Measurements from ENCODE around the gene HOXA2.

Gene HOXA2

DNA sequence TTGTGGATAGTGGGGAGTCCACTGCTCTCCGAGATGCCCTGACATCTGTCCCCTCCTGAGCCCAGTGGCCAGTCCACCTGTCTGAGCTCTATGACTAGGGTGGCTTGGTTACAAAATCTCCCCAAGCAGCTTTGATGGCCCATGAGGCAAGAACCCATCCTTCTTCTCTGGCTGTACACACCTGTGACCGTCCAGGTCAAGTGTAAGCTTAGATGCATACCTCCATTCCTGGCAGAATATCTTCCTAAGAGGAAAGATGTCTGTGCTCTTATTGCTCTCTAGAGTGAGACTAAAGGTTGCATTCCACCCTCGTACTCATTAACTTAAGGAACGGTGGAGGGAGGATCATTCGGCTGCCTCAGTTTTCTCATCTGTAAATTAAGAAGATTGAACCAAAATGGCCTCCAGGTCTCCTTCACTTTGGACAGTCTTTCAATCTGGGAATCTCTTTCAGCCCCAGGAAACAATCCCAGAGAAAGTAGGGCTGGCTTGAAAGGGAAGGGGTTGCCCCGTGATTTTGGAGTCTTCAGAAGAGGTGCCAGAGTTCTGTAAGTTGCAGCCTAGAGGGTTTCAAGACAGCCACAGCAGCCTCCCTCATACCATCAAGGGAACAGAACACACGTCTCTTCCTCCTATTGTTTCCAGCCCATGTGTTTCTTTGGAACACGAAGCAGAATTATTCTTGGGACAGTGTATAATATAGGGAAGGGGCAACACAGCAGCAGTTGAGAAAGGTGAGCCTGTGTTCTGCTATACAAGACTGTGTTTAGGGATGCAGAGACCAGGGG is 22.6 kb upstream of the HOXA2 start:
- DNase-seq, result no peak

DNA sequence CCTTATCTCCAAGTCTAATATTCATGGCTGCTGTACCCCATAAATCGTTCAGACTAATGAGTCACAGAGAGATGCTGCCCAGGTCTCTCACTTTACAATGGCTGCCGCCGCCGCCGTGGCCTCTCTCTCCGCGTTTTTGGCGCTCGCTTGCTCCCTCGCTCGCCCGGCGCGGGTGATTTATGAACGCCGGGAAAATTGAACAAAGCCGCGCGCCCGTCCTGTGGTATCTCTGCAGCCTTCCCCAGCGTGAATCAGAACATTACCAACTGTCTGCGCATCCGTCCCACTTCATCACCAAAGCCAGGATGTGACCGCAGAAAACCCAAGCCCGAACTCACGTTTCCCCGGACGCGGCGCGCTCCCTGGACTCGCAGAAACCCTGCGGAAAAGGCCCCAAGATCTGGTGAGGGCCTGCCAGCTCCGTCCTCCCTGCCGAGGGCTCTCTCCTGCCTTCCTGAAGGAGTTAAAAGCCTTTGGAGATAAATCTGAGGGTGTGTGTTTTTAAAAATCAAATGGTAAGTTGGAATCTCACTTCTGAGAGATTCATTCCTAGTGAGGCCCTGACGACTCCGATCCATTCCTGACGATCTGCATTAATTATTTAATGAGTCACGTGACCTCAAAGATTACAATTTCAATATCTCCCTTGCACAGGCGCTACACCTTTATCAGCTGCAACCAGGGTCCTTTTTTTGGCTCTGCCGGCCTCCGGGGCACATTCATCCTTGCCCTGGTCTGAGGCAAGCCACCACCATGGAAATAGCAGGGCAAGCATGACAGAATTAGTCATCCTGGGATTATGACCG is 21.8 kb upstream of the HOXA2 start:
- no peak for DNase-seq

DNA sequence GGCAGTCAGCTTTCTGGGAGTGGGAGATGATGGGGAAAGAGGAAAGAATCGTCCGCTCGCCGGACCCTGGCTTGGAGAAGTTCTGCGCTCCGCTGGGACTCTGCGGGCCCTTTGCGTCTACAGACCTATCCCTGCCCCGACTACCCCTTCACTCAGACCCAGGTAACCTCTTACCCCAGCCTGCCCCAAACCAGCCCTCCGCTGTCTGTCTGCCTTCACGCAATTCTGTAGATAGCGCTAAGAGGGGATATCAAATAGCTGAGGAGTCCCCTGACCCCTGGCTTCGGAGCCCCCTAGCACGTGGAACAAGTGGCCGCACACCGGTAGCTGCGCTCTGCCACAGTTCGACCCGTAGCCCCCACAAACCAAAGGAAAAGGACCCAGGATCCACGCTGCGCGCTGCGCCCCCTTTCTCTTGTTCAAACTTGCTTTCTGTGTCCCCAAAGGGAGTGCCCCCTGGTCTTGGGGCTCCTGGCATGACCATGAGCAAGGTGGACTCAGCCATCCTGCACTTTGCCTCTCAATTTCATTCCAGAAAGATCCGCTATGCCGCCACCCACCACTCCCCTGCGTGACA is 21.1 kb upstream of the HOXA2 start:
- DNase-seq, result no peak

DNA sequence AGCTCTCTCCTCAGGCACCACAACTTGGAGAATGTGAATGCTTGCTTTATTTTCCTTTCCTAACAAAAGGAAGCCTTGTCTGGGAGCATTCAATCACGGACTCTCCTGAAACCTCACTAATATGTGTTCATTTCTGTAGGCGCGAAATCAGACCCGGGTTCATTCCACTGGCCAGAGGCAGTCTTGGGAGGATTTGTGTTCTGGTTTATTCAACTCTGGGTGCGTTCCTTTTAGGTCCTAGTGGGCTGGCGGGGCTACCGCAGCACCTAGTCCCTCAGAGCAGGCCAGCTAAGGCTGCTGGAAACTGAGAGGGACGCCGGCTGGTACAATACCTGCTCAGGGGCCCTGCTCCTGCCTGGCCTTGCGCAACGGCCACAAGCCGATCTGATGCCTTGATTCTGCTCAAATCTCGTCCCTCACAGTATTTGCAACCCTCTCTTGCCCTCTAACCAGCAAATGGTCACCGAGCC is 20.6 kb upstream of the HOXA2 start:
- no peak for DNase-seq

DNA sequence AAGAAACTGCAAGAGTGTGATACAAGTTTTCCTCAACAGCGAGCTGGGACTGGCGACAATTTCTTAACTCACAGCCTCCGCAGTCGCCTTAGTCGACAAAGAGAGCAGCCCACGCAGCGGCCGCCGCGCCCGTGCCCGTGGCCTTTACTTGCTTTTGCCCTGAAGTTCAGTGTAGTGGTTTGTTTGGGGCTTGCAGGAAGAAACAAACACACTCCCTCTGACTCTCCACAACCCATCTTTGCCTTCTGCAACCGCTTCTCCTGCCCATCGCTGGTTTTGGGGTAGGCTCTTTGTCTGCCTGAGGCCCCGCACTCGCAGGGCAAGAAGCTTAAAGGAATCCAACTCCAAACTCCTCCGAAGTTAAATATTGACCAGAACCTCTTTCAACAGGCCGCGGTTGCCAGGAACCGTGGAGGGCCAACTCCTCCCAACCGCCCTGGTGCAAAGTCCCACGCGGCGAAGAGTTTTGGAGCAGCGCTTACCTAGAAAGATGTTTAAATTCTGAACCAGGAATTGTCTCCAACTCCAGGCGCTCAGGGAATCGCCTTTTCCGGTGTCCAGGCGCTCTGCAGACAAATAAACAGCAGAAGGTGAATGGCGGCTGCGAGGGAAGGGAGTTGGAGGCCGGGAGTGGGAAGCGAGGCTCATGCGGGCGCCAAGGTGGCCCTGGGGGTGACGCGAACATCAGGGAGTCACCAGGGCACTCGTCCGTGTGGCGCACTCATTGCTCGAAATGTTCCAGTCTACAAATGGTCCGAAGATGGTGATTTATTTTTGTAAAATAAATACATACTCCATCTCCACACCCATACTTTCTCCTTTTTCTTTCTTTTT is 19.8 kb upstream of the HOXA2 start:
- DNase-seq, result no peak

DNA sequence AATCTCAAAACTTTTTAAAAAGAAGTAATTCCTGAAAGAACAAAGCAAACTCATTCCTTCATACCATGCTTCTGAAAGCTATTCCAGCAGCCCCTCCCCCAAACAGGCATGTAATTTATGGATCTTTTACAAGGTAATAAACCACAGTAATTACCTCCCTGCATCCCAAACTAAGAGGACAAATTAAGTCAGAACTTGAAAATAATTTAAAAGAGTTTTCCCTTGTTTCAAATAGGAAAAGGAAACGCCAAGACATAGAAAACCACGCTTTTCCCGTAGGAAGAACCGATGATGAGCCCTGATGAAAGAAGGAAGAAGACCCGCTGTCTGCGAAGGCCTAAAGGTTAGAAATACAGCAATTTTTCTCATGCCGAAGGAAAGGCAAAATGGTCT is 19.2 kb upstream of the HOXA2 start:
- no peak for DNase-seq

DNA sequence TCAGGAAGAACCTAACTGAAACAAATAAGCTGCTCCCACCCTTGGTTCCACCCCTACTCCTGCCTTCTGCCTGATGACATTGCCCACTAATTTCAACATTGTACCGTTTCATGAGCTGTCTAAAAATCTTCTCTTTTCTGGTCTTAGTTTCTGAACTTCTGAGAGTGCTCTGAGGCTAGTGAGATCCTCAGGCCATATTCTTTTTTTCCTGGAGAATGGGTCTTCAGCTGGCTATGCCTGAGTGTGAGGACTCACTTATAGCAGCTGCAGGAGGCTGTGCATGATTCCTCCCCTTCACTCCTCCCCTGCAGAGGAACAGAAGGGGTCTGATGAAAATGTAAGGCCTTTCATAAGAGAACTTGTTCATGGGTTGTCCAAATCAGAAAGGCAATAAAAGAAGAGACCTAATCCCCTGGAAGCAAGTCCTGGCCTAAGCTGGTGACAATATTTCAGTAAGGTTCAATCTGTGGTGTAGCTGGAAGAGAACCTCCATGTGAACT is 17.0 kb upstream of the HOXA2 start:
- DNase-seq, result no peak

DNA sequence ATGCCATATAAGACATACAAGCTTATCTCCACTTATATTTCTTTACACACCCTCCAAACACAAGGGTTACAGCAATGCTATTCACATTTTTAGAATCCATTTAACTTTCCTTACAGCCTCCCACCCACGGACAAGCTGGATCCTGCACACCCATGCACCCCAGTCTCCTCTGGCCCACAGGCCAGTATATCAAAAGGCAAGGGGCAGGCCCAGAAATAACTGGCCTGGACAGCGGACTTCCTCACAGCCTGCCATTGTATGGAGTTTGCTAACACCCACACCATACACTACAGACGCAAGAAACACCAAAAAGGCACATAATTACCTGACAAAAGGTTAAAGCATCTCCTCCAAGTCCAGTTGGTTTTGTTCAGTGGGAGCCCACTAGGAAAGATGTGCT is 16.1 kb upstream of the HOXA2 start:
- no peak for DNase-seq

DNA sequence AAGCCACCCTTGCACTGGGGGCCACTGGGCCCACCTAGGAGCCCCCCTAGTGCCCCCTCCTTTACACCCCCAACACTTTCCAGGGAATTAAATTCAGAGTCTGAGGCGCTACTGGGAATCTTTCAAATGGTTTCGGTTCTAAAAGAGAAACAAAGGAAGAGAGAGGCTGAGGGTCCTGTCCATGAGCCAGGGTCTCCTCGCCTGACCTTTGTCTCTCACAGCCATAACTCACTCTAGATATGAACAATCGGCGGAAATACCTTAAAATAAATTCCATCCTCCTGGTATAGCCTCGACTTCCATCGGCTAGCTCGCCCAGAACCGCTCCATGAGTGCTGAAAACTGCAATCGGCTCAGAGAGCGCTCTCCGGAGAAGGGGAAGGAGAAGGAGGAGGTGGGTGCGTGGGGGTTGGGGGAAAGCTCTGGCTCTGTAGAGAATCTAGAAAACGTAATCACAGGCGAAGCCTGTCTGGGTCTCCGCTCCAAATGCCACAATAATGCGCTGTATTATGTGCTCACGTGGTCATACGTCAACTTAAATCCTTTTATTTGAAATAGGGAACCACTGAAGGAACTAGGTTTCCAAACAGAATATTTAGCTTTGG is 15.5 kb upstream of the HOXA2 start:
- no peak for DNase-seq

DNA sequence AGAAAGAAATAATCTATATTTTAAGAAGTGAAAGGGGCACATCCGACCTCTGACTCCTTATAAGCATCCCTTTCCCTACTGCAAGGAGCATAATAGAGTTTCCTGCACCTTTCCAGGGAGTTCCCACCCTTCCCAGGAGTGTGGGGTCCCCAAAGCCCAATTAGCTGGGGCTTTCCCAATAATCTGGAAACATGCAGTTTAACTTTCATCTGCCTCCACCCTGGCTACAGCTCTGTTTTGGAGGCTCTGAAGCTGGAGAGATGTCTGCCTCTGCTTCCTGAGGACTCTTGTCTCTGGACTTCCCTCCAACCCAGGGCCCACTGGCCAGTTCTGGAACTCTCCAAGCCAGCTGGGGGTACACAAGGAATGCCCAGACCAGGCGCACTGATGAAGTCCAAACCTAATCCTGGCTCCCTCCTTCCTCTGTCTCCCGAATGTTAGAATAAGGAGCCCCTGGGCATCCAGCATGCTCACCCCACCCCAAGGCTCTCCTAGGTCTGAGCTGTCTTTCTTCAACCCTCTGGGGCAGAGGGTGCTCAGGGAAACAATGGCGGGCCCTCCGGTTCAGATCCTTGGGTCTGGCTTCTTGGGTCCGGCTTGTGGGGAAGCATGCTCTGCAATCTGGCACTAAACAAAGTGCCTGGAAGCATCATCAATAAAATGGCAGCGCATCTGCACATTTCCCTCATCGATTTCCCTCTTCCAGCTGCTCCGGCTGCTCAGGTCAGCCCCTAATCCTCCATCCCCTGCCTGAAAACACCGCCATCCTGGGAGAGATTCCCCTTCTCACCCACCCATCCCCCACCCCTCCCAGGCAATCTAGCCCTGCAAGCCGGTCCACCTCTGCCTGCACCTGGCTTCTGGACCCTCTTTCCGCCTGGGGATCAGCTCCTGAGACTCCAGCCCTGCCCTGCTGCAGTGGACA is 14.7 kb upstream of the HOXA2 start:
- no peak for DNase-seq

DNA sequence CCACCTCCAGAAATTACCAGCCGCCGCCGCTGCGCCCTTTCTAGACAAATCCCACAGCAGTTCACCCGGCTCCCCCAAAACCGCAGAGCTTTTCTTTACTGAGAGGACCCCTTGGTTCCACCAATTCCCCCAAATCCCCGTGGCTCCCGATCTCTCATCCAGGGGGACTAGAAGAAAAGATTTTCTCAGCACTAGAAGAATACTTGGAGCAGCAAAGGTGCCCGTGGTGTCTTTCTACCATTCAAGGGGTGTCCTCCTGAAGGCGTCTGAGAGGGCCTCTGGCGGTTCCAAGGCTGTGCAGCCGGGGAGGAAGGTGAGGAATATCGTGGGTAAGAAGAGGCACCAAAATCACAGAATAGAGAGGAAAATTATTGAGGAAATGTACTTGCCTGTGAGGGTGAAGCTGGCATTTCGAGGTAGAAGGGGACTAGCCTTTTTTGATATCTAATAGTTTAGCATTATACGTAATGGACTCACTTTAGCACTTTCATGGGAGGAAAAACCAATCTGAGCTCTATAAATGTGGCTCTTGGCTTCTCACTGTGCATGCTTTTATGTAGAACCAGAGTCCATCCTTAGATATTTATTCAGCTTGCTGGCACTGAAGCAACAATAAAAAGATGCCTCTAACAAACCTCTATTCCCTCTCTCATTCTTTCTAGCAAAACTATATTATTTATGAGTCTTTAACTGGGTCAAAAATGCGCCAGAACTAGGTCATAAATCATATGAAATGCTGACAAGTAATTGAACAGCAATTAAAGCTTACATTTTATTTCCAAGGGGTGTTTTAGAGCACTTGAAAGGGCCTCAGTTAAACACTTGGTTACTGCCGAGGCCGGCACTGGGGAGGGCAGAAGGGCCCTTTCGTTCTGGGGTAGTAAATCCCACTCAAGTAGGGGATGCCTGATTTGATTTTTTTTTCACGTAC is 13.8 kb upstream of the HOXA2 start:
- DNase-seq, result no peak

DNA sequence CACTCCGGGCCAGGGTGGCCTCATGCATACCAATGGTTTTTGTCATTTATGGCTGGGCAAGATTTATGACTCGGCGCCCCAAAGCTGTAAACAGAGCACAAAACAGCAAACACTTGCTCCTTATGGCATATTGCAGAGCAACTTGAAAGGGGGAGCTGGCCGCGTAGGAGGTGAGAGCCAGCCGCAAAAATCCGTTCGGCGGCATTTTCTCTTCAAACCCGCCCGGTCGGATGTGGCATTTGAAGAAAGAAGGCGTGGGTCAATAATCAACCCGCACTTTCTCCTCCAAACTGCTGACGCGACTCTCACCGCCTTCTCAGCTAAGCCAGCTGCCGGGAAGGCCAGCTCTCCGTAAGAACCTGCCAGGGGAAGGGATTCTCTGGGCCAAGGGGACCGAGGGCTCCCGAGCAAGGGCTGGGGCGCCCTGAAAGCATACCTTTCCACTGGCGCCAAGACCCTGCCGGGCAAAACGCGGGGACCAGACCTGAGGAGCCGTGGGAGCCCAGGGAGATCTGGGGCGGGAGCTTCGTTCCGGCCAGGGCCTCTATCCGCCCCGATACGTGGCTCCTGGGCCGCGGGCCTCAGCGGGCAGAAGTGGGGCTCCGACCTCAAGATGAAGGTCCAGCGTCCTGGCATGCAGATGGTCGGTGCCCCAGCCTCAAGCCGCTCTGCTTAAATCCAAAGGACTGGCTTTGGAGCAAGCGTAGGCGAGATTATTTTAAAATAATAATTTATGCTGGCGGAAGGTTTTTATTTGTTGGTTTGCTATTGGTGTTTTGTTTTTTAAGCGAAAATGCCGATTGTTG is 12.9 kb upstream of the HOXA2 start:
- DNase-seq, result no peak

DNA sequence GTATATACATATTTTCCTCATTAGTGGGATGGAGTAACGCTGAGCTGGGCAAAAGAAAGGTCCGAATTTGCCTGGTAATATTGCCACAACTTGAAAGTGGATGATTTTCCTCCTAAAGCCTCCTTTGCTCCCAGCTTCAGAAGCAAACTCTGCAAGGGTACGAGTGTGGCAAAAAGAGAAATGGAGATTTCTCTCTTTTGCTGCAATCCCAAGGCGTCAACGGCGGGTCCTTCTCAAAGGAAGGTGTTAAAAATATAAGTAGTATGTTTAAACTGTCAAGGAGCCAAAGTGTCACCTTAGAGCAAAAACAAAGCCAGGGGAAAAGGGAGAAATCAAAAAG is 12.4 kb upstream of the HOXA2 start:
- DNase-seq, result no peak

DNA sequence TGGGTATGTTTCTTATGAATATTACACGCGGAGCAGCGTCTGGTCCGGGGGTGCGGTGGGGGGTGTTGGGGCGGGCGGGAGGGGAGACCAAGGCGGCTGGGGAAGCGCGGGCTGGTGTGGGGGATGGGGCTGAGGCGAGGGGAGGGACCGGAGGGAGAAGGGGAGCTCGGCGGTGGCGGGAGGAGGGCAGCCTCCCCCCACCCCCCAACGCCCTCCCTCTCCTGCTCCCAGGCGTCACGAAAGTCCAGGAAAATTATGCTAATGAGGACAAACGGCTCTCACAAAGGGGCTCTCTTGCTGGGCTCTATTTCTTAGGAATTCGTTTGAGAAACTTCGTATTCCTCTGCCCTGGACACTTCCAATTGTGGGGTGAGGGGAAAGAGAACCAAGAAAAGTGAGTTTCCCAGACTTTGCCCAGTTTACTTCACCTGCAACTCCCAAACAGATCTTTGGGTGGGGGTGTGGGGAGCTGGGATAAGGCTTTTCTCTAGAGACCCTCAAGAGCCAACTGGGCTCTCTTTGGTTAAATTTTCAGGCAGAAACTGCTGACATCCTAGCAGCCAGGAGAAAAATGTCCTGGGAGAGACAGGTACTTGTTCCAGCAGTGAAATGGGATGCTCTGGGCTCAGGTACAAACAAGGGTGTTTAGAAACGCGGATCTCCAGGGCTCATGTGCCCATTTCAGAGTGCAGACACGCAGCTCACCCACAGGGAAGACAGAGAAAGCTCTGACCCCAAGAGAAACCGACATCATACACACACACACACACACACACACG is 11.7 kb upstream of the HOXA2 start:
- DNase-seq, result no peak

DNA sequence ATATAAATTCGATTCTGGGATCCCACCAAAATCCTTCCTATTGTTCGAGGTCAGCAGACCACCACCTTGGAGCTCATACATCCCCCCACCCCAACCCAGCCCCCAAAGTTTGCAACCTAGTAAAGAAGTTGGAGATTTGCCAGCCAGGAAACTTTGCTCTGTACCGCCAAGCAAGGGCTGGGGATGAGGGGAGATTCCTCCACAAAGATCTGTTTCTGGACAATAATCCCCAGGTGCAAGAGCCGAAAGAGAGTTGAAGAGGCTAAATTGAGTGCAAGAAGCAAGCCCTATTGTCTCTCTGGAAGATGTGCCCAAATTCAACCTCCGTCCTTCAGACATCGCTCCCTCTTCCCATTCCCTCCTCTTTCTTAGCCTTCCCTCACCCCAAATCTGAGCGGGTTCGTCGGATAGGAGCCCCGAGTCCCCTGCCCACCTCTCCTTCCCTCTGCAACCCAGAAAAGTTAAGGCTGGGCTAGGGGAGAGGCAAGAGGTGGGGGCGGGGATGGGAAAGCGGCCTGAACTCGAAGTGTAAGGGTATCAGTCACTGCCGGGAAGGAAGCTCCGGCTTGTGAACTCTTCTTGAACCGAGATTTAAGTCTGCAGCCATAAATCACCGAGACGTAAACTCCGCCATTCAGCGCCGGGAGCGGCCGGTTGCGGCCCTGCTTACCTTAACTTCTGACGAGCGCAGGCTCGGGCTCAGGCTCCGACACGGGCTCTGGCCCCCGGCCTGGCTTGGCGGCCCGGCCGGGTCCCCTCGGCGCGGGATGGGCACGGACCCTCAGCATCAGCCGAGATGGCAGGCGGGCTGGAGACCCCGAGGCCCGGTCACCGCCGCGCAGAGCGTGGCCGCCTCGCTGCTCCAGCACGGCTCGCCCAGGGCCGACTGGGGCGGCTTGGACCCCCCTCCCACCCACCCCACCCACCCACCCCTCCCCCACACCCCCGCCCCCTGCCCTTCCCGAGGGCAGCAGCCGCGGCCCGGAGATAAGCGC is 10.8 kb upstream of the HOXA2 start:
- no peak for DNase-seq

DNA sequence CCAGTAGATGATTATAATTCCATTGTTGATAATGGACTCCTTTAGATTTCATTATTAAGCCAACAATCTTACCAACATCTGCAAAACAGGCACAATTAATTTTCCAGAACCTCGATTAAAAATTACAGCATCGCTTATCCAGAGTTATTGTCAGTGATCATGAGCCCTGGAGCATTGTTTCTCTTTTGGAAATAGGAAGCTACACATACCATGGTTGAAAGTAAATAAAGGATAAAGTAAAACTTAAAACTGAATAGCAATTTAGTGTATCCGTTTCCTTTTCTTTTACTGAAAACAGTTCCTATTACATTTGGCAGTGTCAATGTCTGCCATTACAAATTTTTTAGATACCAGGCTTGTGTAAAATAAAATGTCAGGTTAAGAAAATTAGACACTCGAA is 9.9 kb upstream of the HOXA2 start:
- DNase-seq, result no peak

DNA sequence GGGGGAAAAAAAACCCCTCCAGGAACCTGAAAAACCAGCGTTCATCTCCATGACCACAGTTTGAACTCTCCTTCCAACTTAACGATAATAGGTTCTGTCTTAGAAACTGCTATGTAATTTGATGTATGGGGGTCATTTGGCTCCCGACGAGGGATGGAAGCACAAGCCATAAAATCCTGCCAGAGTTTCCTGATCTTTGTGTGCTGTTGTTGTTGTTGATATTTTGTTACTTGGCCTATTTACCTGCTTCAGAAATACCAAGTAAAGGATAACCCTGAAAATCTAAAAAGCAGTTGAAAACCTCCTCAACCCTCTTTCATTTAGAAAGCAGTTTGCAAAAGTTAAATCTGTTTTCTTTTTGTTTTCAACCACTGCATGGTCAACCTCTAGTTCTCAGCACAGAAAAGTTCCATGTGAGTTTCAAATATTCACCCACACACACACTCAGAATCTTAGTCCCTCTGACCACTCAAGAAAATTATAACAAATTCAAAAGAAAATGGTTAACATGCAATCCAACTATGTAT is 9.3 kb upstream of the HOXA2 start:
- no peak for DNase-seq

Measured in activated naive CD4-positive, alpha-beta T cell (primary cell).